DMS114 treated with DMSO at 0.1 percent for 48 hours (cell line): ENCODE results near the gene ATP2C2.

ENCODE experiments used
- DNase-seq: peaks from one replicate; lab custom pipeline; 2025; ENCODE audit not compliant: unreplicated experiment; lab: John Stamatoyannopoulos, UW

The ATP2C2 gene

GRCh38 chr16:84366208-84366607, 2.1 kb upstream of the ATP2C2 start:
- DNase-seq, result no peak

GRCh38 chr16:84367297-84367680, 1.0 kb upstream of the ATP2C2 start:
- DNase-seq, result no peak

GRCh38 chr16:84367750-84368307, 509 bp upstream of the ATP2C2 start:
- no peak for DNase-seq

GRCh38 chr16:84369105-84369504, 767 bp downstream of the ATP2C2 start:
- DNase-seq, result no peak

GRCh38 chr16:84369938-84370627, 1.7 kb downstream of the ATP2C2 start:
- no peak for DNase-seq

- DNase-seq, result no peak
Observed at GRCh38 chr16:84370723-84371552, 2.6 kb downstream of the ATP2C2 start.

- no peak for DNase-seq
Observed at GRCh38 chr16:84371553-84371865, 3.2 kb downstream of the ATP2C2 start.

GRCh38 chr16:84373907-84374489, 5.7 kb downstream of the ATP2C2 start:
- DNase-seq, result no peak

- DNase-seq, result no peak
Observed at GRCh38 chr16:84378099-84378498, 9.8 kb downstream of the ATP2C2 start.

GRCh38 chr16:84378567-84378966, 10.2 kb downstream of the ATP2C2 start:
- DNase-seq, result no peak

- DNase-seq, result no peak
Observed at GRCh38 chr16:84379008-84379708, 10.8 kb downstream of the ATP2C2 start.

- DNase-seq, result no peak
Observed at GRCh38 chr16:84379709-84380362, 11.5 kb downstream of the ATP2C2 start.

GRCh38 chr16:84380405-84380804, 12.1 kb downstream of the ATP2C2 start:
- no peak for DNase-seq

- no peak for DNase-seq
Observed at GRCh38 chr16:84382396-84382795, 14.1 kb downstream of the ATP2C2 start.

- no peak for DNase-seq
Observed at GRCh38 chr16:84383106-84383505, 14.8 kb downstream of the ATP2C2 start.

GRCh38 chr16:84386047-84386446, 17.7 kb downstream of the ATP2C2 start:
- no peak for DNase-seq

- no peak for DNase-seq
Observed at GRCh38 chr16:84387021-84387420, 18.7 kb downstream of the ATP2C2 start.

- peak; percentile 85 for DNase-seq
Observed at GRCh38 chr16:84390131-84390785, 21.9 kb downstream of the ATP2C2 start.

- no peak for DNase-seq
Observed at GRCh38 chr16:84391151-84392030, 23.1 kb downstream of the ATP2C2 start.
